Ammon's horn (tissue), 1 donor: ENCODE measurements around the gene PFDN4.
A peak's percentile ranks its signal among the peaks of the same experiment; 100 is the strongest.

Experiments used
- DNase-seq: peaks from one replicate; pipeline ENCODE4 v3.0.0-alpha.2; 2016; ENCODE audit warnings: low spot score

The PFDN4 gene

GRCh38 chr20:54207743-54208547, at the start of gene PFDN4:
Gene PFDN4, plus strand, starts transcription at chr20:54208087. Its CDS starts 14 bp downstream, at chr20:54208101.
- DNase-seq, result peak; percentile 86

- no peak for DNase-seq
These were observed 49.7 kb upstream of the PFDN4 start for GRCh38 chr20:54158226-54158625.

GRCh38 chr20:54158856-54159418, 49.0 kb upstream of the PFDN4 start:
- DNase-seq, result no peak

- DNase-seq, result no peak
These were observed 47.6 kb upstream of the PFDN4 start for GRCh38 chr20:54160065-54161007.

- no peak for DNase-seq
These were observed 46.7 kb upstream of the PFDN4 start for GRCh38 chr20:54161008-54161820.

- DNase-seq, result no peak
These were observed 46.1 kb upstream of the PFDN4 start for GRCh38 chr20:54161821-54162149.

- DNase-seq, result peak; percentile 25
These were observed 45.4 kb upstream of the PFDN4 start for GRCh38 chr20:54162378-54163009.

GRCh38 chr20:54163402-54163801, 44.5 kb upstream of the PFDN4 start:
- DNase-seq, result no peak

GRCh38 chr20:54165014-54165413, 42.9 kb upstream of the PFDN4 start:
- no peak for DNase-seq

GRCh38 chr20:54165803-54166202, 42.1 kb upstream of the PFDN4 start:
- no peak for DNase-seq

- no peak for DNase-seq
These were observed 40.8 kb upstream of the PFDN4 start for GRCh38 chr20:54166987-54167662.

- no peak for DNase-seq
These were observed 39.7 kb upstream of the PFDN4 start for GRCh38 chr20:54167909-54168872.

- no peak for DNase-seq
These were observed 38.7 kb upstream of the PFDN4 start for GRCh38 chr20:54168961-54169862.

GRCh38 chr20:54170026-54170471, 37.8 kb upstream of the PFDN4 start:
- DNase-seq, result no peak

GRCh38 chr20:54170963-54171362, 36.9 kb upstream of the PFDN4 start:
- DNase-seq, result no peak

GRCh38 chr20:54172532-54172855, 35.4 kb upstream of the PFDN4 start:
- no peak for DNase-seq

GRCh38 chr20:54172856-54173652, 34.8 kb upstream of the PFDN4 start:
- DNase-seq, result no peak
